HG03354 (cell line): ENCODE measurements around the gene NPTN.

Experiments used
- ATAC-seq: cut with Tn5 transposase; IDR thresholded peaks from one replicate; pipeline ENCODE4 v1.9.1; 2021; ENCODE audit warnings: mild to moderate bottlenecking; ENCODE audit not compliant: unreplicated experiment, poor library complexity, severe bottlenecking

The NPTN gene

GRCh38 chr15:73538123-73538522 is 95.1 kb downstream of the NPTN start:
- no peak for ATAC-seq

GRCh38 chr15:73530649-73531048 is 102.5 kb downstream of the NPTN start:
- ATAC-seq: no peak

DNA sequence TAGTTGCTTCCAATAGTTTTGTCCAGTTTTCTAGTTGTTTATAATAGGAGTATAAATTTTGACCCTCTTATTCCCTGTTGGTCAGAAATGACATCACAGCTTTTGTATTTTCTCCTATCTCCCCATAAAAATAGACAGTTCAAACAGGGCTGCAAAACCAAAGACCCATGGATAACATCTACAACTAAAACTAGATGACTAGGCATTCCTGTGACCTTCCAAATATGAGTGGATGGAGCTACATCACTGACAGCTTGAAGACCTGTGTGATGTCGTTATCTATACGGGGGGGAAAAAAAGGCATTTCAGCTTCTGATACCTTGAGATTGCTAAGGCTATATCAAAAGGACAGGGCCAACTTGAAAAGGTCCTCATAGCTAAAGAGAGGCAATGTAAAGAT is 105.6 kb downstream of the NPTN start:
- ATAC-seq: no peak

- ATAC-seq: no peak
Observed at GRCh38 chr15:73524919-73525318, 108.3 kb downstream of the NPTN start.

DNA sequence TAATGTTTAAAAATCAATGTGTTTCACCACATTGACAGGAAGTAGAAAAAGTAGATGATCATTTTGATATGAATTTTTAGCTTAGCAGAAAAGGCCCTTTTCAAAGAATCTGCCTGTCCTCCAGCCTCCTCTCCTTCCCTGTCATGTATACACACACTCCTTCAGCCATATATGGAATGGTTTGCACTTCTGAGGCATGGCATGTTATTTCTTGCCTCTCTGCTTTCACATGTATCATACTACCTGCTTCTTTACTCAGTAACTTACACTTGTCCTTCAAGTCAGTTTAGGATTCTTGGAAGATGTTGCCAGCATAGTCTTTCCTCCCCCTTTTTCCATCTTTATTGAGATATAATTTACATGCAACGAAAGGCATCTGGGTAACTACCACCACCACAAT is 111.2 kb downstream of the NPTN start:
- ATAC-seq: no peak

- no peak for ATAC-seq
Observed at GRCh38 chr15:73518876-73519733, 114.1 kb downstream of the NPTN start.

GRCh38 chr15:73518180-73518862 is 114.9 kb downstream of the NPTN start:
- ATAC-seq: no peak

DNA sequence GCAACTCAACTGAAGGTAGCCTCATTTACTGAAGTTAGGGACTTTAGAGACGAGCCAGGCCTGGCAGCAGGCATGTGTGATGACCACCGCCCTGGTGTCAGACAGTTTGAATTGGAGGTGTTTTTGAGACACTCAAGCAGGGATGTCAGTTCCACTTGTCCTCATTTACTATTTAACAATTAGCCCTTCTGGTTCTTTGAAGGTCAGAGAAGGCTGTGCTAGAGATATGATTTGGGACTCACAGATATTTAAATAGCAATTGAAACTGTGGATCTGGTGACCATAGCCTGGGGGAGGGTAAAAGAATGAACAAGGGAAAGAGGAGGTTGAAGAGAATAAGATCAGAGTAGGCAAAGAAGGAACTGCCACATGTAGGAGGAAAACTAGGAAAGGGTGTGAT is 115.6 kb downstream of the NPTN start:
- ATAC-seq: no peak

DNA sequence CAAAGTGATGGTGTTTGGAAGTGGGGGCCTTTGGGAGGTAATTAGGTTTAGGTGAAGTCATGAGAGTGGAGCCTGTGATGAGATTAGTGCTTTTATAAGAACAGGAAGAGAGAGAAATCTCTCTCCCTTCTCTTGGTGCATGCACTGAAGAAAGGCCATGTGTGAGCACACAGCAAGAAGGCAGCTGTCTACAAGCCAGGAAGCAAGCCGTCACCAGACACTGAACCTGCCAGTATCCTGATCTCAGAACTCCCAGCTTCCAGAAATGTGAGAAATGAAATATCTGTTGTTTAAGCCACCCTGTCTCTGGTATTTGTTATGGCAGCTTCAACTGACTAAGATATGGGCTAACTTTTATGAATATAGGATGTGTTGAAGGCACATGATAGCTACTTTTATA is 117.7 kb downstream of the NPTN start:
- ATAC-seq: no peak
